SK-N-MC (cell line): ENCODE measurements around the gene KCTD10.

ENCODE experiments used
- EZH2 ChIP-seq: fragments of 200-600 bp; sonication (generic); IDR thresholded peaks from one replicate; pipeline ENCODE4 v1.6.1; 2017; ENCODE audit warnings: antibody characterized with exemption
- FOXP2 ChIP-seq: optimal IDR thresholded peaks from 2 replicates; pipeline ENCODE3; 2011; ENCODE audit warnings: mild to moderate bottlenecking, moderate library complexity; ENCODE audit not compliant: insufficient read depth; ENCODE audit errors: extremely low read length, control extremely low read depth
- POLR2AphosphoS5 ChIP-seq: IDR thresholded peaks from 2 replicates; pipeline ENCODE4 v1.6.1; 2012; ENCODE audit warnings: mild to moderate bottlenecking, low read depth, low read length, borderline replicate concordance

GRCh38 chr12:109475121-109475520 lies 2.0 kb downstream of the KCTD10 start:
- TF ChIP-seq EZH2 (no peak), POLR2AphosphoS5 (no peak), FOXP2 (no peak)
